ENCODE data around the gene PDLIM7.

Gene PDLIM7

DNA sequence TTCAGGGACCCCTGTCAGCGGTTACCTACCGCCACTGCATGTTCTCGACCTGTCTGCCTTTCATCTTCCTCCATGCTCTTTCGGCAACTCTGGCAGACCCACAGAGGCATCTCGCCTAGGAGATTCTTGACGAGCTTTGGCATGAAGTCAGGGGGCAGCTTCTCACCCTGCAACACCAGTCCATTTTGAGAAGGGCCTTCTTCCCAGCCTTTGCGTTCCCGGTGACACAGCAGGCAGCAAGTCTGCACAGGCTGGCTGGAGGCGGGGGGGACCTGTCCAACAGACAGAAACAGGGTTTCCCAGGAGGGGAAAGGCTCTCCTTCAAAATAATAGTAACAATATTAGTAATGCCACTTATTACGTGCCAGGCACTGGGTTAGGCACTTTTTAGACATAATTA lies 41.5 kb upstream of the PDLIM7 start:
- Histone ChIP-seq H4K20me1 (ENCODE audit: insufficient read depth, low read length) (no peaks in the 10 kb centered on the region), H3K4me1 (ENCODE audit: insufficient read depth, low read length, severe bottlenecking) (no peaks in the 10 kb centered on the region), H3K27me3 (ENCODE audit: insufficient read depth, low read length) (no peaks in the 10 kb centered on the region), H2AFZ (ENCODE audit: low read length) (no peak overlapping the region), H3K9ac (ENCODE audit: low read length) (no peak overlapping the region), H3K9me2 (ENCODE audit: low read depth, low read length) (no peaks in the 10 kb centered on the region), H3K79me2 (ENCODE audit: insufficient read depth, low read length) (peaks cover 26% of the 10 kb centered on the region), H3K36me3 (ENCODE audit: insufficient read depth, low read length) (peaks cover 77% of the 10 kb centered on the region), H3K4me2 (ENCODE audit: low read length) (no peak overlapping the region), H3K9me3 (ENCODE audit: low read length) (no peaks in the 10 kb centered on the region), H3K4me3 (ENCODE audit: low read depth, low read length, poor library complexity, severe bottlenecking) (no peak overlapping the region), H3F3A (ENCODE audit: insufficient read depth, low read length) (no peaks in the 10 kb centered on the region), H3K27ac (ENCODE audit: low read depth, low read length, poor library complexity, severe bottlenecking) (no peak overlapping the region)
- no peak for TF ChIP-seq EZH2 (IDR thresholded peaks at IDR 0.05; ENCODE audit: borderline replicate concordance, low read length)
- TF ChIP-seq, protein P1, sequence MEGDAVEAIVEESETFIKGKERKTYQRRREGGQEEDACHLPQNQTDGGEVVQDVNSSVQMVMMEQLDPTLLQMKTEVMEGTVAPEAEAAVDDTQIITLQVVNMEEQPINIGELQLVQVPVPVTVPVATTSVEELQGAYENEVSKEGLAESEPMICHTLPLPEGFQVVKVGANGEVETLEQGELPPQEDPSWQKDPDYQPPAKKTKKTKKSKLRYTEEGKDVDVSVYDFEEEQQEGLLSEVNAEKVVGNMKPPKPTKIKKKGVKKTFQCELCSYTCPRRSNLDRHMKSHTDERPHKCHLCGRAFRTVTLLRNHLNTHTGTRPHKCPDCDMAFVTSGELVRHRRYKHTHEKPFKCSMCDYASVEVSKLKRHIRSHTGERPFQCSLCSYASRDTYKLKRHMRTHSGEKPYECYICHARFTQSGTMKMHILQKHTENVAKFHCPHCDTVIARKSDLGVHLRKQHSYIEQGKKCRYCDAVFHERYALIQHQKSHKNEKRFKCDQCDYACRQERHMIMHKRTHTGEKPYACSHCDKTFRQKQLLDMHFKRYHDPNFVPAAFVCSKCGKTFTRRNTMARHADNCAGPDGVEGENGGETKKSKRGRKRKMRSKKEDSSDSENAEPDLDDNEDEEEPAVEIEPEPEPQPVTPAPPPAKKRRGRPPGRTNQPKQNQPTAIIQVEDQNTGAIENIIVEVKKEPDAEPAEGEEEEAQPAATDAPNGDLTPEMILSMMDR (IDR thresholded peaks at IDR 0.05; ENCODE audit: low read length), result no peak

GRCh38 chr5:177537389-177538361 lies 40.3 kb upstream of the PDLIM7 start:
- H3K4me3 ChIP-seq (ENCODE audit: low read depth, low read length, poor library complexity, severe bottlenecking), result no peak overlapping the region
- H3K9ac ChIP-seq (ENCODE audit: low read length), result no peak overlapping the region
- no peaks in the 10 kb centered on the region for H3K9me2 ChIP-seq (ENCODE audit: low read depth, low read length)
- no peaks in the 10 kb centered on the region for H3F3A ChIP-seq (ENCODE audit: insufficient read depth, low read length)
- H4K20me1 ChIP-seq (ENCODE audit: insufficient read depth, low read length), result no peaks in the 10 kb centered on the region
- H3K4me1 ChIP-seq (ENCODE audit: insufficient read depth, low read length, severe bottlenecking), result no peaks in the 10 kb centered on the region
- H3K36me3 ChIP-seq (ENCODE audit: insufficient read depth, low read length), result peaks cover 75% of the 10 kb centered on the region
- H3K27ac ChIP-seq (ENCODE audit: low read depth, low read length, poor library complexity, severe bottlenecking), result no peak overlapping the region
- no peaks in the 10 kb centered on the region for H3K9me3 ChIP-seq (ENCODE audit: low read length)
- no peak overlapping the region for H3K4me2 ChIP-seq (ENCODE audit: low read length)
- TF ChIP-seq, protein P1 (IDR thresholded peaks at IDR 0.05; ENCODE audit: low read length), result no peak
- TF ChIP-seq EZH2 (IDR thresholded peaks at IDR 0.05; ENCODE audit: borderline replicate concordance, low read length), result no peak
- no peaks in the 10 kb centered on the region for H3K27me3 ChIP-seq (ENCODE audit: insufficient read depth, low read length)
- H2AFZ ChIP-seq (ENCODE audit: low read length), result no peak overlapping the region
- peaks cover 15% of the 10 kb centered on the region for H3K79me2 ChIP-seq (ENCODE audit: insufficient read depth, low read length)

GRCh38 chr5:177536386-177536785 lies 39.0 kb upstream of the PDLIM7 start:
- H3K9ac ChIP-seq (ENCODE audit: low read length), result no peak overlapping the region
- H4K20me1 ChIP-seq (ENCODE audit: insufficient read depth, low read length), result no peaks in the 10 kb centered on the region
- no peak overlapping the region for H3K4me2 ChIP-seq (ENCODE audit: low read length)
- no peaks in the 10 kb centered on the region for H3K9me3 ChIP-seq (ENCODE audit: low read length)
- H2AFZ ChIP-seq (ENCODE audit: low read length), result no peak overlapping the region
- peaks cover 75% of the 10 kb centered on the region for H3K36me3 ChIP-seq (ENCODE audit: insufficient read depth, low read length)
- H3K4me1 ChIP-seq (ENCODE audit: insufficient read depth, low read length, severe bottlenecking), result no peaks in the 10 kb centered on the region
- H3K27ac ChIP-seq (ENCODE audit: low read depth, low read length, poor library complexity, severe bottlenecking), result no peak overlapping the region
- no peak overlapping the region for H3K4me3 ChIP-seq (ENCODE audit: low read depth, low read length, poor library complexity, severe bottlenecking)
- H3K79me2 ChIP-seq (ENCODE audit: insufficient read depth, low read length), result 0 out of 2 replicates have a peak, but pooled peaks cover 4% of the 10 kb centered on the region
- no peaks in the 10 kb centered on the region for H3K9me2 ChIP-seq (ENCODE audit: low read depth, low read length)
- no peaks in the 10 kb centered on the region for H3F3A ChIP-seq (ENCODE audit: insufficient read depth, low read length)
- H3K27me3 ChIP-seq (ENCODE audit: insufficient read depth, low read length), result no peaks in the 10 kb centered on the region
- TF ChIP-seq EZH2 (IDR thresholded peaks at IDR 0.05; ENCODE audit: borderline replicate concordance, low read length), result no peak
- TF ChIP-seq, protein P1 (IDR thresholded peaks at IDR 0.05; ENCODE audit: low read length), result no peak

Measured in OCI-LY1 (cell line).